ENCODE data around the gene FAM13A.
A peak's percentile ranks its signal among the peaks of the same experiment; 100 is the strongest.

The FAM13A gene

DNA sequence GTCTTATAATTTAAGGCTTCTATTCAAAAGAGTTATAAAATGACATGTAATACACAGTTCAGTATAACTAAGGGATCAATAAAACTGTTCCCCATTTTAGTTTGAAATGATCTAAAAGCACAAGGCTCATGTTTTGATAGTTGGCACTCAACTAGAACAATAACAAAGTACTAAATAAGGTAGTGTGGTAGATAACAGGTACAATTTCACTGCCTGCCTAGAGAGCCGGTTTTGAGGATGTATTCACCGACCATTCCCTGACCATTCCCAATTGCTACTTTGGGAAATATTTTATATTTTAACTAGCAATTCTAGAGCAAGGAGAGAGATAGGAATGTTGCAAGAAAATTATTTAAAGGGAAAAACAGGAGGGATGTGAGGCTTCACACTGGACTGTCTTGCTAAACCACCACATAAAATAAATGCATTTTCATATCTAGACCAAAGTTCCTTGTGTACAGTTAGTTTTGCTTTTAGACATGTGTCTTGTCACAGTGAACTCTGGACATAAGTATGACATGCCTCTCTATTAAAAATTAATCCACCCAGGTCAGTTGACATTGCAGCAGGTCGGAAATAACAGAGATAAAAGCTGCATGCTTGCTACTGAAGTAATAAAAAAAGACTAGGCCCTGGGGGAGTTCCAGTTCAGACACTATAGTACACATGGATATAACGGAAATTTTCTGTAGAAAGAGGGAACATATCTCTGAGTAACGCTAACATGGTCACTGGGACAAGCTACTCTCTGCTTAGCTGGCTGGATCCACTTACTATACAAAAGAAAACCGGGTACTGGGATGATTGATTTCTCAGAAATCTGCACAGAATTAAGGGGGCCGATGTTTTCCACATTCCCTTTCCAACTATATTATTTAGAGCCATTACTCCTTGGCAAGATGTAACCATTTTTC lies 303.1 kb downstream of the FAM13A start:
- DNase-seq (ENCODE audit: low spot score in 2 of 2) (no peak), ATAC-seq (no peak)
- Mint-ChIP-seq H3K4me3 (no peak overlapping the region), H3K36me3 (peaks cover 43% of the 10 kb centered on the region), H3K4me1 (no peaks in the 10 kb centered on the region), H3K9me3 (no peaks in the 10 kb centered on the region), H3K27ac (no peak overlapping the region)

GRCh38 chr4:88752754-88753153 lies 304.2 kb downstream of the FAM13A start:
- H3K4me3 Mint-ChIP-seq: no peak overlapping the region
- H3K36me3 Mint-ChIP-seq: peaks cover 49% of the 10 kb centered on the region
- no peaks in the 10 kb centered on the region for H3K4me1 Mint-ChIP-seq
- H3K27ac Mint-ChIP-seq: no peak overlapping the region
- no peak for DNase-seq (ENCODE audit: low spot score in 2 of 2)
- ATAC-seq: no peak
- no peaks in the 10 kb centered on the region for H3K9me3 Mint-ChIP-seq

GRCh38 chr4:88752076-88752463 lies 304.9 kb downstream of the FAM13A start:
- ATAC-seq (no peak), DNase-seq (ENCODE audit: low spot score in 2 of 2) (no peak)
- Mint-ChIP-seq H3K4me1 (no peaks in the 10 kb centered on the region), H3K27ac (no peak overlapping the region), H3K36me3 (peaks cover 49% of the 10 kb centered on the region), H3K4me3 (no peak overlapping the region), H3K9me3 (no peaks in the 10 kb centered on the region)

GRCh38 chr4:88751258-88752075 lies 305.5 kb downstream of the FAM13A start:
- no peaks in the 10 kb centered on the region for H3K9me3 Mint-ChIP-seq
- no peak for DNase-seq (ENCODE audit: low spot score in 2 of 2)
- H3K27ac Mint-ChIP-seq: no peak overlapping the region
- H3K4me3 Mint-ChIP-seq: no peak overlapping the region
- peaks cover 49% of the 10 kb centered on the region for H3K36me3 Mint-ChIP-seq
- ATAC-seq: no peak
- H3K4me1 Mint-ChIP-seq: no peaks in the 10 kb centered on the region

- ATAC-seq (no peak), DNase-seq (ENCODE audit: low spot score in 2 of 2) (no peak)
- H3K9me3 Mint-ChIP-seq: no peaks in the 10 kb centered on the region
- H3K27ac Mint-ChIP-seq: no peak overlapping the region
- no peaks in the 10 kb centered on the region for H3K4me1 Mint-ChIP-seq
- H3K36me3 Mint-ChIP-seq: peaks cover 55% of the 10 kb centered on the region
- H3K4me3 Mint-ChIP-seq: no peak overlapping the region
Measured at GRCh38 chr4:88750369-88750768, 306.6 kb downstream of the FAM13A start.

DNA sequence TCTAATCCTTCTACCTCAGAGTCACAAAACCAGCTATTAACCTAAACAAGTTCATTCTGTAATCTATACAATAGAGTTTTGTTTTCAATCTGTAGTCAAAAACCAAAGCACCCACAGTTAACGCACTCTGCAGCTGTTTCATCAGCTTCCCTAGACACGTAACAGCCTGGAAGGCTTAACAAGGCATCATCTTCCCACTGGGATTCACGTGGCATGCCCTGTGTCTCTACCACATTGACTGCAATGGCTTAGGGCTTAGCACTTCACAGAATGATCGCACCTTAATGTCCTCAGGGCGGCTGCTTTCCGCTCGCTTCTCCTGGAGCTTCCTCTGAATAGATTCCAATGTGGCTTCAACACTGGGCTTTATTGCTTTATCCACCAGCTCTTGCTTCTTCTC lies 309.6 kb downstream of the FAM13A start:
- no peak for DNase-seq (ENCODE audit: low spot score in 2 of 2)
- Mint-ChIP-seq H3K36me3 (peaks cover 50% of the 10 kb centered on the region), H3K27ac (no peak overlapping the region), H3K9me3 (no peaks in the 10 kb centered on the region), H3K4me1 (no peaks in the 10 kb centered on the region), H3K4me3 (no peak overlapping the region)
- ATAC-seq: no peak

- Mint-ChIP-seq H3K36me3 (peaks cover 38% of the 10 kb centered on the region), H3K4me3 (no peak overlapping the region), H3K4me1 (no peaks in the 10 kb centered on the region), H3K9me3 (no peaks in the 10 kb centered on the region), H3K27ac (no peak overlapping the region)
- ATAC-seq (no peak), DNase-seq (ENCODE audit: low spot score in 2 of 2) (no peak)
Measured at GRCh38 chr4:88746206-88746605, 310.8 kb downstream of the FAM13A start.

GRCh38 chr4:88745581-88746163 lies 311.3 kb downstream of the FAM13A start:
- no peak overlapping the region for H3K4me3 Mint-ChIP-seq
- ATAC-seq (no peak), DNase-seq (ENCODE audit: low spot score in 2 of 2) (no peak)
- H3K4me1 Mint-ChIP-seq: no peaks in the 10 kb centered on the region
- H3K27ac Mint-ChIP-seq: no peak overlapping the region
- H3K36me3 Mint-ChIP-seq: peaks cover 34% of the 10 kb centered on the region
- no peaks in the 10 kb centered on the region for H3K9me3 Mint-ChIP-seq

DNA sequence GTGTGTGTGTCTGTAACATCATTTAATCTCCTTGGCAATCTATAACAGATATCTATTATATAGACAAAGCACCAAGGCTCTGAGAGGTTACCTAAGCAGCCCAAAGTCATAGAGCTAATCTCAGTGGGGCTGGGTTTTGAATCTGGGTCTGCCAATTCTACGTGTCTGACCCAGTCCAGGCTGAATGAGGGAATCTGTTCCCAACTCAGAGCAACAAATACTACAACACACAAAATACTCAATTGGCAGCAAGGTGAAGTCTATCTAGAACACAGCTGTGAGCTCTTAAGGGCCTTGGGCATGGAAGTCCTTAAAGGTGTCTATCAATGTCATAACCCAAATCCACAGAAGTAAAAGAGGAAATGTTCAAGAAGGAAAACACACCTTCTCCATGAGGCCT lies 311.8 kb downstream of the FAM13A start:
- DNase-seq (ENCODE audit: low spot score in 2 of 2) (no peak), ATAC-seq (no peak)
- peaks cover 35% of the 10 kb centered on the region for H3K36me3 Mint-ChIP-seq
- H3K4me3 Mint-ChIP-seq: no peak overlapping the region
- H3K27ac Mint-ChIP-seq: no peak overlapping the region
- no peaks in the 10 kb centered on the region for H3K4me1 Mint-ChIP-seq
- no peaks in the 10 kb centered on the region for H3K9me3 Mint-ChIP-seq

DNA sequence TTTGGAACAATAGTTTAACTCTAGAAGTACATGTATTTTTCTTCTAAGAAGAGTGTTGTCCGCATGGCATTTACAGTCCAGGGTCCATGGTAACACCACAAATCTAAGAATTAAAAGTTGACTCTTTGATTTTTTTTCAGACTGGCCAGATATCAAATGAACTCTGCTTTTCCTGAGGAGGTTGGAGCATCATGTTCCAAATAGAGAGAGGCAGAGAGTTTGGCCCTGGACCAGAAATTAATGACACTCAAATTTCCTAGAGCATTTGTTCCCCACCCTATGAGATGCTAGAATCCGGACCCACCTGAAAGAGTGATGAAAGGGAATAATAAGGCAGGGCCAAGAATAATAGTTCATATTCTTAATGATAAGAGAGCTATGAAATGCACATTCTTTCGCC lies 312.4 kb downstream of the FAM13A start:
- Mint-ChIP-seq H3K4me3 (no peak overlapping the region), H3K4me1 (no peaks in the 10 kb centered on the region), H3K27ac (no peak overlapping the region), H3K9me3 (no peaks in the 10 kb centered on the region), H3K36me3 (peaks cover 35% of the 10 kb centered on the region)
- no peak for ATAC-seq
- no peak for DNase-seq (ENCODE audit: low spot score in 2 of 2)

- ATAC-seq: no peak
- no peaks in the 10 kb centered on the region for H3K9me3 Mint-ChIP-seq
- no peaks in the 10 kb centered on the region for H3K4me1 Mint-ChIP-seq
- H3K36me3 Mint-ChIP-seq: peaks cover 30% of the 10 kb centered on the region
- no peak overlapping the region for H3K4me3 Mint-ChIP-seq
- no peak overlapping the region for H3K27ac Mint-ChIP-seq
- no peak for DNase-seq (ENCODE audit: low spot score in 2 of 2)
Measured at GRCh38 chr4:88743696-88744095, 313.3 kb downstream of the FAM13A start.

- Mint-ChIP-seq H3K36me3 (peaks cover 31% of the 10 kb centered on the region), H3K27ac (no peak overlapping the region), H3K4me3 (no peak overlapping the region), H3K9me3 (no peaks in the 10 kb centered on the region), H3K4me1 (peaks cover 8% of the 10 kb centered on the region)
- DNase-seq (ENCODE audit: low spot score in 2 of 2) (no peak), ATAC-seq (no peak)
Measured at GRCh38 chr4:88742561-88742960, 314.4 kb downstream of the FAM13A start.

DNA sequence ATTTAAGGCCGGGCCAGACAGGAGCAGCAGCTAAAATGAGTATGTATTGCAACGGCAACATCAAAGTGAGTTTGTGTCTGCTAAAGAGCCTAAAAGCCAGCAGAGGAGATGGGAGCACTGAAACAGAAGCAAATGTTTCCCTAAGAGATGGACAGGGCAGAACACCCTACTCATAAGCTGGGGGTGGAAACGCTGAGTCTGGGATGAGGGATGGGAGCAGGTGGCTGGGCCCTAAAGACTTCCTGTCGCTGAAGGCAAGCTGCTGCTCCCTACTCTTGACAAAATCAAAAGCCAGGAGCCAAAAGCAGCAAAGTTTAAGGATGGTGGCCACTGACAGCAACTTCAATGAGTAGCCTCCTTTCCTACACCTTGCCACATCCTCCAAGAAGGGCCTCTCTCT lies 318.8 kb downstream of the FAM13A start:
- H3K4me3 Mint-ChIP-seq: no peak overlapping the region
- peaks cover 10% of the 10 kb centered on the region for H3K4me1 Mint-ChIP-seq
- no peak for ATAC-seq
- H3K27ac Mint-ChIP-seq: peak overlapping the region; percentile 27
- H3K9me3 Mint-ChIP-seq: no peaks in the 10 kb centered on the region
- H3K36me3 Mint-ChIP-seq: peaks cover 53% of the 10 kb centered on the region
- no peak for DNase-seq (ENCODE audit: low spot score in 2 of 2)

- DNase-seq (ENCODE audit: low spot score in 2 of 2) (no peak), ATAC-seq (peak; percentile 31)
- Mint-ChIP-seq H3K9me3 (no peaks in the 10 kb centered on the region), H3K27ac (peak overlapping the region; percentile 27), H3K4me3 (no peak overlapping the region), H3K36me3 (peaks cover 53% of the 10 kb centered on the region), H3K4me1 (peaks cover 10% of the 10 kb centered on the region)
Measured at GRCh38 chr4:88737307-88737941, 319.6 kb downstream of the FAM13A start.

DNA sequence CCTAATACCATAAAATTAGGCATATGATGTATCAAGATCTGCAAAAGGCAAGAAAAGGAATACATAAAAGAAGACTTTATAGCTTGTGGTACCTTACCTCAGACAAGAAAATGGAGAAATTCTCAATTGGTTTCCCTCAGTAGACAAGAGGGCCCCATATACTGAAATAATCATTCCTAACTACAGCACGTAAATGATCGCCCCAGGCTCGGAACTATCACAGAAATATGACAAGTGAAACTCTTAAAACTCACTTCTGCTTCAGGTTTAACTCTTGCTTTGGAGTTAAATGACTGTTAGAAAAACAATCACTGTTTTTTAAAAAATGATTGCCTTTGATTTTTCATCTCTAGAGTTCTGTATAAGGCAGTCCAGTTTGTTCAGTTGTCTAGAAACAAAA lies 320.7 kb downstream of the FAM13A start:
- ATAC-seq (no peak), DNase-seq (ENCODE audit: low spot score in 2 of 2) (no peak)
- H3K4me1 Mint-ChIP-seq: peaks cover 10% of the 10 kb centered on the region
- no peak overlapping the region for H3K27ac Mint-ChIP-seq
- H3K9me3 Mint-ChIP-seq: no peaks in the 10 kb centered on the region
- H3K4me3 Mint-ChIP-seq: no peak overlapping the region
- peaks cover 63% of the 10 kb centered on the region for H3K36me3 Mint-ChIP-seq
